Astrocyte (in vitro differentiated cells and primary cell): ENCODE measurements around the gene SRRM4.

ENCODE experiments used
- CTCF ChIP-seq: IDR thresholded peaks from 2 replicates; pipeline ENCODE4 v1.5.1; 2011; ENCODE audit warnings: low read depth, mild to moderate bottlenecking, inconsistent platforms, low read length, moderate library complexity; ENCODE audit not compliant: insufficient read depth
- EZH2 ChIP-seq: IDR thresholded peaks from 2 replicates; pipeline ENCODE4 v1.6.1; 2012; ENCODE audit warnings: mild to moderate bottlenecking, low read length, inconsistent platforms; ENCODE audit not compliant: insufficient read depth

GRCh38 chr12:119167902-119168301 lies 186.6 kb downstream of the SRRM4 start:
- no peak for TF ChIP-seq CTCF
- TF ChIP-seq EZH2, result no peak
